Thyroid gland (tissue), 4 donors: ENCODE measurements around the gene IL27RA. TPM values are rescaled to one million over a fixed set of nuclear protein-coding genes. Genes with fewer than 3 reads are reported as not detected.

Experiments
- DNase-seq, 2 donors: peaks; one replicate each; pipeline ENCODE4 v3.0.0-alpha.2; 2019
- H3K27ac ChIP-seq, 3 donors: fragments of 200-600 bp; sonication (generic); 1 replicate in 2 of 3; 2 replicates in 1 of 3; pipeline ENCODE4 v1.5.1; 2016 to 2019; ENCODE audit warnings: mild to moderate bottlenecking in 1 of 3, moderate library complexity in 1 of 3
- H3K27me3 ChIP-seq: fragments of 200-600 bp; sonication (generic); one replicate; pipeline ENCODE4 v1.5.1; 2019
- H3K36me3 ChIP-seq, 2 donors: fragments of 200-600 bp; sonication (generic); one replicate each; pipeline ENCODE4 v1.5.1; 2016 to 2019
- H3K4me1 ChIP-seq, 2 donors: fragments of 200-600 bp; sonication (generic); one replicate each; pipeline ENCODE4 v1.5.1; 2017 to 2019
- H3K4me3 ChIP-seq, 3 donors: fragments of 200-600 bp; sonication (generic); replicated peaks in 1 of 3; 1 replicate in 2 of 3; 2 replicates in 1 of 3; pipeline ENCODE4 v1.5.1; 2016; ENCODE audit warnings: mild to moderate bottlenecking in 1 of 3
- H3K9me3 ChIP-seq: fragments of 200-600 bp; sonication (generic); one replicate; pipeline ENCODE4 v1.5.1; 2017
- CTCF ChIP-seq, 6 experiments: fragments of 200-600 bp in 3 of 6; fragments of 450-650 bp in 3 of 6; sonication (generic) in 3 of 6; IDR thresholded peaks; one replicate each; pipeline ENCODE4 v1.5.1; 2016 to 2019; ENCODE audit warnings: antibody characterized with exemption in 6 of 6, mild to moderate bottlenecking in 2 of 6, inconsistent platforms in 1 of 6, moderate library complexity in 1 of 6
- POLR2A ChIP-seq, 2 donors: fragments of 450-650 bp; IDR thresholded peaks; one replicate each; pipeline ENCODE4 v1.6.1; 2017; ENCODE audit warnings: antibody characterized with exemption in 2 of 2, mild to moderate bottlenecking in 2 of 2, moderate library complexity in 1 of 2
- WGBS, 2 donors: methylation state at CpG; one replicate each; pipeline ENCODE4 v1.1.5; 2017; 5-methylcytosine and 5-hydroxymethylcytosine counted together
- intact Hi-C: fragments of 100-400 bp; cut with DNase I; formaldehyde crosslinking; loops from one replicate; pipeline ENCODE4 v1.15.1; 2023
- total RNA-seq, 4 donors: library from RNA; depleted of rRNA; stranded (reverse); fragments of >200 nt; gene quantifications; one replicate each; pipeline ENCODE4 v1.2.3, GENCODE V29; 2016

IL27RA gene
- total RNA-seq, 4 donors from 2014 or later = 1.9 to 4.9 (median 3.4) TPM

DNA sequence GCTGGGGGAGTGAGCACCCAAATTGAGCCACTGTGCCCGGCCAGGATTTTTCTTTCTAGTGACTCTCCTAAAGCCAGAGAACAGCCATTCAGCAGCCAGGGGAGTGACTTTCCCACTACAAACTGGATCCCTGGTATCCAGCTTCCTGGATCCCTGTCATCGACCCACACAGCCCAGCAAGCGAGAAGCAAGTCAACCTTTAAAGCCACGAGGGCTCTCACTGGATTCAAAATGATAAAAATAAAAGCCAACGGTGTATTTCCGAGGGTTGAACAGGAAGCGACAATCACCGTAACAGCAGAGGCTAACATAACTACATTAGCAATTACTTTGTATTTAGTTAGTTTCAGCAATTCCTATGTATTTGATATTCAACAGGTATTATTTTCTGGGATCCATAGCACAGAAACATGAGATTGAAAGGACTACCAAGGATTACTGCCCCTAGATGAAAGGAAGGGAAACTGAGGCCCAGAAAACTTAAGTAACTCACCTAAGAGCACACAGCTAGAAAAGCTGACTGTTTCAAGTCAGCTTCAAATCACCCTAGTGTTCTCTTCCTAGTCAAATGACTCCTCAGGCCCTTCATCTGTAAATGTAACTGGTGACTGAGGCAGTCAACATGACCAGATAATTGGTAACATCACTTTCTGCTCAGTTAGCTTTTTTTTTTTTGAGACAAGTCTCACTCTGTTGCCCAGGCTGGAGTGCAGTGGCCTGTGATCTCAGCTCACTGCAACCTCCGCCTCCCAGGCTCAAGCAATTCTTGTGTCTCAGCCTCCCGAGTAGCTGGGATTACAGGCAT is 28.1 kb upstream of the IL27RA start:
- H3K9me3 ChIP-seq = no peaks in the 10 kb centered on the region
- 30 to 31% methylated on average over 10 of the region's 10 CpGs for WGBS, 2 donors
- no peaks in the 10 kb centered on the region for H3K27me3 ChIP-seq
- intact Hi-C loops = no loop called here
- TF ChIP-seq POLR2A (IDR thresholded peaks at IDR 0.05) (peak in 1 of 2 donors; percentile 14), CTCF (IDR thresholded peaks at IDR 0.05) (no peak)
- peaks cover 45 to 48% of the 10 kb centered on the region in 2 donors for H3K4me1 ChIP-seq
- H3K27ac ChIP-seq = peak overlapping the region; percentile 71 to 100 (median 98)
- H3K4me3 ChIP-seq = no peak overlapping the region
- DNase-seq = no peak
- no peaks in the 10 kb centered on the region for H3K36me3 ChIP-seq

DNA sequence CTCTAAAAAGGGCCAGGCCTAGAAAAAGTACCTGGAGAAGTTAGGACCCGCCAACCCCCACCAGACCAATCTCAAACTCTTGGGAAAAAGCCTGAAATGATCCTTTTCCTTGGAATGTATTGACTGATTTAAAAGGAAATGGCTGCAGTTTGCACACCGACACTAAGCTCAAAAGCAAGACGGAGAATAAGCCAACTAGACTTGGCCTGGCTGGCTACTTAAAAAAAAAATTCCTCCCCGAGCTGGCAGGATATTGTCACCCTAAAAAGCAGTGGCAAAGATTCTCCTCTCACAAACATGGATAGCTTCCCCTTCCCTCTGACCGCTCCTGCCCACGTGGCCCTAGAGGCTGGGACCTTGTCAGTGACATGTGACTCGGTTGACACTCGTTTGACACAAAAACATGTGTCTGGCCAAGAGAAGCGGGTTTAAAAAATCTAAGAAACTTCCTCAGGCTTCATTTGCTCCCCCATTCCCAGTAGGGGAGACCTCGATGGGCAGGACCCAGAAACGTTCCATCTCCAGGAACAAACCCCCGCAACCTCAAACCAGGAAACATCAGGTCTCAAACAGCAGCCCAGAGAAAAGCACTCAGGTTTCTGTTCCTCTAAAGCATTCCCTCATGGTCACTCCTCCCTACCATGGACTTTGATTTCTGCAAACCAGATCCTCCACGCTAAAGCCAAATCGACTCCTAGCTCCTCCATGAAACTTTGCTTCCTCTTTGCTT is 26.8 kb upstream of the IL27RA start:
- no peaks in the 10 kb centered on the region for H3K27me3 ChIP-seq
- WGBS, 2 donors = 62 to 72% methylated on average over 14 of the region's 14 CpGs
- peaks cover 45 to 48% of the 10 kb centered on the region in 2 donors for H3K4me1 ChIP-seq
- DNase-seq = peak in 1 of 2 donors; percentile 20
- no peaks in the 10 kb centered on the region for H3K36me3 ChIP-seq
- no peaks in the 10 kb centered on the region for H3K9me3 ChIP-seq
- intact Hi-C loops = no loop called here
- H3K27ac ChIP-seq = peak overlapping the region; percentile 98 to 100 (median 100)
- H3K4me3 ChIP-seq = no peak overlapping the region
- TF ChIP-seq CTCF (IDR thresholded peaks at IDR 0.05) (no peak), POLR2A (IDR thresholded peaks at IDR 0.05) (no peak)

- intact Hi-C loops = no loop called here
- Histone ChIP-seq H3K9me3 (no peaks in the 10 kb centered on the region), H3K4me3 (peak overlapping the region; percentile 66 to 99 (median 73)), H3K36me3 (no peaks in the 10 kb centered on the region), H3K4me1 (peaks cover 45 to 47% of the 10 kb centered on the region in 2 donors), H3K27me3 (no peaks in the 10 kb centered on the region), H3K27ac (peak overlapping the region; percentile 98 to 100 (median 100))
- no peak for TF ChIP-seq CTCF (IDR thresholded peaks at IDR 0.05)
- TF ChIP-seq POLR2A (IDR thresholded peaks at IDR 0.05) = peak in 1 of 2 donors; percentile 49
- 41 to 45% methylated on average over 9 of the region's 50 CpGs for WGBS, 2 donors
- DNase-seq = peak; percentile 87 to 89
Measured at GRCh38 chr19:14005349-14006084, 26.0 kb upstream of the IL27RA start.

DNA sequence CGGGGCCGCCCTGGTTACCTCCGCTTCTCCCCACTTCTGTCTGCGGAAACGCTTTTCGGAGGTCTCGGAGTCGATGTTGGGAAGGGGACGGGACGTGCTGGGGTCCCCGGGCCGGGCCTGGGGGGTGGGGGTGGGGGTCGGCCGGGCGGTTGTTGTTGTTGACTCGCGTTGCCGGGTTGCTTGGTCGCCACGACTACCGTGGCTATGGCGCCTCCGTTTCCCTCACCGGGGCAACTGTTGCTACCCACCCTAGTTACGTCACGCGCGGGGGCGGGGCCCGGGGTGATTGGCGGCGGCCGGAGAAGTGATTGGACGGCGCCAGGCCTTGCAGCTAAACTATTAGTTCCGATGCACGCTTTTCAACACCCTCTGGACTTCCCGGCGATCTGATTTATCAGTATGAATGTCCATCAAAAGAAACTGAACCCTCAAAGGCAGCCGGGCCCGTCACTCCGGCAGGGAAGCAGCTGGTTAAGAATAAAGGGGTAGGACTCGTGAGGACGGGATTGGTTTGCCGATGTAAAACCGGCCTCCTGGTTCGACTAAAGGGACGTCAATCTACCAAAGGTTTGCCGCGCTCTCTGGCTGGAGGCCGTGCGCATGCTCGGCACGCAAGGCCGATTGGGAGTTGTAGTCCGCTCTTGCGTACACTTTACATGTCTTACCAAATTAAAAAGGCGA is 25.3 kb upstream of the IL27RA start, which contains the start of gene RFX1:
TSS of gene RFX1 (minus strand) at position 236 of the 681 bp plus-strand sequence. CDS start 12,477 bp downstream, outside the sequence.
- peaks cover 39 to 40% of the 10 kb centered on the region in 2 donors for H3K4me1 ChIP-seq
- TF ChIP-seq CTCF (IDR thresholded peaks at IDR 0.05) = no peak
- TF ChIP-seq POLR2A (IDR thresholded peaks at IDR 0.05) = no peak
- DNase-seq = peak; percentile 99 to 100
- intact Hi-C loops = no loop called here
- H3K27me3 ChIP-seq = no peaks in the 10 kb centered on the region
- no peaks in the 10 kb centered on the region for H3K36me3 ChIP-seq
- H3K4me3 ChIP-seq = peak within 1 kb of the TSS; percentile 73 to 99 (median 77)
- H3K27ac ChIP-seq = peak within 1 kb of the TSS; percentile 98 to 100 (median 100)
- no peaks in the 10 kb centered on the region for H3K9me3 ChIP-seq
- 0 to 1% methylated on average over 27 to 39 of the region's 58 CpGs for WGBS, 2 donors
